Osteocyte (in vitro differentiated cells): Measurements from ENCODE around the gene FTO. TPM values are rescaled to one million over a fixed set of nuclear protein-coding genes. Genes with fewer than 3 reads are reported as not detected.

Source experiments
- DNase-seq: peaks from one replicate; pipeline ENCODE4 v3.0.0; 2021; ENCODE audit warnings: mixed read lengths; ENCODE audit not compliant: unreplicated experiment; ENCODE audit errors: extremely low spot score
- H3K27ac Mint-ChIP-seq: one replicate; pipeline ENCODE4 v1.8.0; 2021; ENCODE audit warnings: mild to moderate bottlenecking, mixed read lengths; ENCODE audit not compliant: unreplicated experiment
- H3K27me3 Mint-ChIP-seq: one replicate; pipeline ENCODE4 v1.8.0; 2021; ENCODE audit warnings: mixed read lengths; ENCODE audit not compliant: unreplicated experiment
- H3K36me3 Mint-ChIP-seq: one replicate; pipeline ENCODE4 v1.8.0; 2021; ENCODE audit warnings: mixed read lengths; ENCODE audit not compliant: unreplicated experiment
- H3K4me1 Mint-ChIP-seq: one replicate; pipeline ENCODE4 v1.8.0; 2021; ENCODE audit warnings: mixed read lengths; ENCODE audit not compliant: unreplicated experiment
- H3K4me3 Mint-ChIP-seq: one replicate; pipeline ENCODE4 v1.8.0; 2021; ENCODE audit warnings: mild to moderate bottlenecking, moderate library complexity, mixed read lengths; ENCODE audit not compliant: unreplicated experiment
- H3K9me3 Mint-ChIP-seq: one replicate; pipeline ENCODE4 v1.8.0; 2021; ENCODE audit warnings: mixed read lengths; ENCODE audit not compliant: unreplicated experiment
- CTCF ChIP-seq: fragments of 200-600 bp; sonication (generic); IDR thresholded peaks from 2 replicates; pipeline ENCODE4 v1.5.0; 2021; ENCODE audit warnings: antibody characterized with exemption, mild to moderate bottlenecking, moderate library complexity
- total RNA-seq: library from RNA; stranded (reverse); gene quantifications from 2 replicates; pipeline ENCODE4 v1.2.1, GENCODE V29; 2021

FTO gene
- total RNA-seq, 1 donor from 2014 or later, result 108 TPM

GRCh38 chr16:53901408-53901807, 197.5 kb downstream of the FTO start:
- Mint-ChIP-seq H3K4me1 (peaks cover 20% of the 10 kb centered on the region), H3K9me3 (no peaks in the 10 kb centered on the region)
- no peak for DNase-seq

GRCh38 chr16:53904533-53904932, 200.6 kb downstream of the FTO start:
- no peak for DNase-seq
- peaks cover 14% of the 10 kb centered on the region for H3K36me3 Mint-ChIP-seq
- peaks cover 5% of the 10 kb centered on the region for H3K4me1 Mint-ChIP-seq
- H3K9me3 Mint-ChIP-seq, result no peaks in the 10 kb centered on the region
- no peak for TF ChIP-seq CTCF
- H3K27me3 Mint-ChIP-seq, result no peaks in the 10 kb centered on the region
- no peak overlapping the region for H3K4me3 Mint-ChIP-seq
- no peak overlapping the region for H3K27ac Mint-ChIP-seq

More at GRCh38 chr16:53901408-53901807, 197.5 kb downstream of the FTO start:
- TF ChIP-seq CTCF, result no peak
- H3K4me3 Mint-ChIP-seq, result no peak overlapping the region
- H3K27me3 Mint-ChIP-seq, result no peaks in the 10 kb centered on the region
- H3K27ac Mint-ChIP-seq, result no peak overlapping the region
- peaks cover 10% of the 10 kb centered on the region for H3K36me3 Mint-ChIP-seq

- H3K27ac Mint-ChIP-seq, result no peak overlapping the region
- H3K4me1 Mint-ChIP-seq, result peaks cover 3% of the 10 kb centered on the region
- H3K36me3 Mint-ChIP-seq, result peaks cover 13% of the 10 kb centered on the region
- H3K9me3 Mint-ChIP-seq, result no peaks in the 10 kb centered on the region
- no peaks in the 10 kb centered on the region for H3K27me3 Mint-ChIP-seq
- H3K4me3 Mint-ChIP-seq, result no peak overlapping the region
- DNase-seq, result no peak
- TF ChIP-seq CTCF, result no peak
Observed at GRCh38 chr16:53905028-53905427, 201.1 kb downstream of the FTO start.

- TF ChIP-seq CTCF, result no peak
- Mint-ChIP-seq H3K4me1 (peaks cover 9% of the 10 kb centered on the region), H3K27ac (no peak overlapping the region), H3K4me3 (no peak overlapping the region), H3K9me3 (no peaks in the 10 kb centered on the region), H3K36me3 (peaks cover 6% of the 10 kb centered on the region), H3K27me3 (no peaks in the 10 kb centered on the region)
- DNase-seq, result no peak
Observed at GRCh38 chr16:53908731-53909130, 204.8 kb downstream of the FTO start.

- H3K36me3 Mint-ChIP-seq, result peaks cover 6% of the 10 kb centered on the region
- H3K4me1 Mint-ChIP-seq, result peaks cover 15% of the 10 kb centered on the region
- H3K9me3 Mint-ChIP-seq, result no peaks in the 10 kb centered on the region
- no peaks in the 10 kb centered on the region for H3K27me3 Mint-ChIP-seq
- TF ChIP-seq CTCF, result no peak
- DNase-seq, result no peak
- H3K4me3 Mint-ChIP-seq, result no peak overlapping the region
- no peak overlapping the region for H3K27ac Mint-ChIP-seq
Observed at GRCh38 chr16:53910990-53911389, 207.0 kb downstream of the FTO start.
